ENCODE measurements around the gene TBC1D22B.
"Not testable (repeated sequence)": the region's sequence is repeated elsewhere in the genome, so short reads cannot be mapped to it uniquely, and the experiment has no call there.

The TBC1D22B gene

GRCh38 chr6:37305841-37306425, 48.4 kb downstream of the TBC1D22B start:
- no peak for FAIRE-seq

GRCh38 chr6:37306624-37307222, 49.2 kb downstream of the TBC1D22B start:
- no peak for FAIRE-seq

GRCh38 chr6:37307484-37307883, 49.9 kb downstream of the TBC1D22B start:
- FAIRE-seq = not testable (repeated sequence)

- no peak for FAIRE-seq
Observed at GRCh38 chr6:37308069-37308815, 50.7 kb downstream of the TBC1D22B start.

GRCh38 chr6:37309046-37309445, 51.5 kb downstream of the TBC1D22B start:
- no peak for FAIRE-seq

GRCh38 chr6:37309692-37310091, 52.1 kb downstream of the TBC1D22B start:
- peak; percentile 95 for FAIRE-seq

GRCh38 chr6:37310966-37311365, 53.4 kb downstream of the TBC1D22B start:
- FAIRE-seq = no peak

- no peak for FAIRE-seq
Observed at GRCh38 chr6:37311741-37312473, 54.3 kb downstream of the TBC1D22B start.

GRCh38 chr6:37313723-37314486, 56.3 kb downstream of the TBC1D22B start:
- no peak for FAIRE-seq

GRCh38 chr6:37314487-37315156, 57.0 kb downstream of the TBC1D22B start:
- no peak for FAIRE-seq

GRCh38 chr6:37315157-37315515, 57.6 kb downstream of the TBC1D22B start:
- no peak for FAIRE-seq

- FAIRE-seq = no peak
Observed at GRCh38 chr6:37316071-37316470, 58.5 kb downstream of the TBC1D22B start.

- FAIRE-seq = no peak
Observed at GRCh38 chr6:37317312-37318038, 59.9 kb downstream of the TBC1D22B start.

GRCh38 chr6:37319156-37319555, 61.6 kb downstream of the TBC1D22B start:
- FAIRE-seq = no peak

GRCh38 chr6:37319856-37320480, 62.4 kb downstream of the TBC1D22B start:
- no peak for FAIRE-seq

GRCh38 chr6:37320646-37321045, 63.1 kb downstream of the TBC1D22B start:
- FAIRE-seq = no peak

- no peak for FAIRE-seq
Observed at GRCh38 chr6:37321101-37321500, 63.5 kb downstream of the TBC1D22B start.

- FAIRE-seq = no peak
Observed at GRCh38 chr6:37321516-37322415, 64.2 kb downstream of the TBC1D22B start.

GRCh38 chr6:37323580-37323979, 66.0 kb downstream of the TBC1D22B start:
- FAIRE-seq = no peak
